ENCODE measurements around the gene ATAD3B. TPM values are rescaled to one million over a fixed set of nuclear protein-coding genes. Genes with fewer than 3 reads are reported as not detected.

ATAD3B gene, protein sequence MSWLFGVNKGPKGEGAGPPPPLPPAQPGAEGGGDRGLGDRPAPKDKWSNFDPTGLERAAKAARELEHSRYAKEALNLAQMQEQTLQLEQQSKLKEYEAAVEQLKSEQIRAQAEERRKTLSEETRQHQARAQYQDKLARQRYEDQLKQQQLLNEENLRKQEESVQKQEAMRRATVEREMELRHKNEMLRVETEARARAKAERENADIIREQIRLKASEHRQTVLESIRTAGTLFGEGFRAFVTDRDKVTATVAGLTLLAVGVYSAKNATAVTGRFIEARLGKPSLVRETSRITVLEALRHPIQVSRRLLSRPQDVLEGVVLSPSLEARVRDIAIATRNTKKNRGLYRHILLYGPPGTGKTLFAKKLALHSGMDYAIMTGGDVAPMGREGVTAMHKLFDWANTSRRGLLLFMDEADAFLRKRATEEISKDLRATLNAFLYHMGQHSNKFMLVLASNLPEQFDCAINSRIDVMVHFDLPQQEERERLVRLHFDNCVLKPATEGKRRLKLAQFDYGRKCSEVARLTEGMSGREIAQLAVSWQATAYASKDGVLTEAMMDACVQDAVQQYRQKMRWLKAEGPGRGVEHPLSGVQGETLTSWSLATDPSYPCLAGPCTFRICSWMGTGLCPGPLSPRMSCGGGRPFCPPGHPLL
- total RNA-seq: 25.1 and 26.3 TPM in 2 replicates

GRCh38 chr1:1471389-1472052 lies at the start of gene ATAD3B:
ATAD3B (plus strand) TSS chr1:1471765; CDS start chr1:1471885, 120 bp downstream.

GRCh38 chr1:1435106-1435903 lies 36.3 kb upstream of the ATAD3B start, which contains the start of gene VWA1:
VWA1 (plus strand) TSS chr1:1435690; CDS start chr1:1435749, 59 bp downstream.

DNA sequence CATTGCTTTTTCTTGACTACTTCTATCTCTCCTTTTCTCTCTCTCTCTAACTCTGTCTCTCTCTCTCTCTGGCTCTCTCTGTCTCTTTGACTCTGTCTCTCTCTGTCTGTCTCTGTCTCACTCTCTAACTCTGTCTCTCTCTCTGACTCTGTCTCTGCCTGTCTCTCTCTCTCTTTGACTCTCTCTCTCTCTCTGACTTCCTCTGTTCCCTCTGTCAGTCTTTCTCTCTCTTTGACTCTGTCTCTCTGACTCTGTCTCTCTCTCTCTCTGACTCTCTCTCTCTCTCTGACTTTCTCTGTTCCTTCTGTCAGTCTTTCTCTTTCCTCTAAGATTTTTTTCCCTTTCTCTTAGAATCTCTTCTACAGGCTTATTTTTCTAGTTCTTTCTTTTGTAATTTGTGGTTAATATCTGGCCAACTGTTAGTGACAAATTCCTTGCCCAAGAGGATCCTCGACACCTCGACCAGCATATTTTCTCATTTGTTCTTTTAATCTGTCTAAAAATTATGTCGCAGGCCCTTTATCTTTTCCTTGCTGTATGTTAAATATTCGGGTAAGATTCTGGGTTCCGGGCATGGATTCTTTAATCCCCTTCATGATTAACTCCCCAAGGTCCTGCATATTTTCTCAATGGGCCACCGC lies 22.3 kb upstream of the ATAD3B start, which contains the start of gene ATAD3C:
ATAD3C (plus strand) TSS at position 591 of the 641 bp plus-strand sequence. CDS start 995 bp downstream, outside the sequence.

DNA sequence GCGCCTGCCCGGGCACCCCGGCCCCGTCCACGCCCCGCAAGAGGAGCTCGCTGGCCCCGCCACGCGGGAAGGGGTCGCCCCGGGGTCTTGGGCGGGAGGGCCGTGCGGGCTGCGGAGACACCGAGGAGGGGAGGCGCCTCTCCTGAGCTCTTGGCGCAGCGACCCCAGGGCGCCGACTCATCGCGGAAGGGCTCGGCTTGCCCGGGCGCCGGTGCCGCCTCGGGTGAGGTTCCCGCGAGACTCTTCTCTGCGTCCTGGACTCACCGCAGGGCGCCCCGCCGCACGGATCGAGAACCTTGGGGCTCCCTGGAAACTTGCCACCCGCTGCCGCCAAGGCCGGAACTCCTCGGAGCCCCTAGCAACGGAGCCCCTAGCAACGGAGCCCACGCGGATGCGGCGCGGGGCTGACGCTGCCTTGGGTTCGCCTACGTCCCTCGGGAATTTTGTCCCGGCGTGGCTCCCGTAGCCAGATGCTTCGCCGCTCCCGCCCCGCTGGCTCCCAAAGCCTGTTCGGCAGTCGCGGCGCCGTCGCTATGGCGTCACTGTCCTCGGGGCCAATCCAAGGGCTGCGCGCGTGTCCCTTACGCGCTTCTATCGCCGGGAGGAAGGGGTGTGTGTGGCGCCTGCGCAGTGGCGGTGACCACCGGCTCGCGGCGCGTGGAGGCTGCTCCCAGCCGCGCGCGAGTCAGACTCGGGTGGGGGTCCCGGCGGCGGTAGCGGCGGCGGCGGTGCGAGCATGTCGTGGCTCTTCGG lies 40.1 kb downstream of the ATAD3B start, which contains the start of gene ATAD3A:
ATAD3A (plus strand) TSS at position 630 of the 753 bp plus-strand sequence; CDS start at position 737, 107 bp downstream.

DNA sequence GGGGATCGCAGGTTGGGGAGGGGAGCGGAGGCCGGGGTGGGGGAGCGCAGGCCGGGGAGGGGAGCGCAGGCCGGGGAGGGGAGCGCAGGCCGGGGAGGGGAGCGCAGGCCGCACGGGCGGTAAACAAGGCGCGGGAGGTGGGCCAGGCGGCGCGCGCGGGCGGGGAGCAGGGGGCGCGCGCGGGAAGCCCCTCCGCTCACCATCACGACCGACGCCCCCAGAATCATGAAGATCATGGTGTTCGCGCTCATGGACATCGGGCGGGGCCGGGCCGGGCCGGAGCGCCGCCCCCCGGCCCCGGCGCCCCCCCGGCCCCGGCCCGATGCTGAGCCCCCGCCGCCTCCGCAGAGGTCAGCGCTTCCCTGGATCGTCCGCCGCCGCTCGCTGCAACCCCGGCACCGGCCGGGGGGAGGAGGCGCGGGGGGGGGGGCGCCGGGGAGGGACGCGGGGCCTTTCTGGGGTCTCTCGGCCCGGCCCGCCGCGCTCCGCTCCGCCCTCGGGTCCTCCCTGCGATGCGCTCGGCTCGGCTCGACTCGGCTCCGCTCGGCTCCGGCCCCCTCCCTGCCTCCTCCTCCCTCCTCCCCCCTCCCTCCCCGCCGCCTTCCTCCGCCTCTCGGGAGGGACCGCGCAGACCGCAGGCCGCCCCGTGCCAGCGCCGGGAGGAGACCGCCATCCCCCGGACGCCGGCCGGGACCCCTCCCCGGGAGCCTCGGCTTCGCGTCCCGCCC lies 68.7 kb downstream of the ATAD3B start, which contains the start of gene TMEM240:
TMEM240 (minus strand) TSS at position 535 of the 728 bp plus-strand sequence; CDS start at position 257, 278 bp downstream.

Other genes with a start within 250 kb of the ATAD3B start
- gene SDF4, start 239.8 kb upstream of the ATAD3B start, total RNA-seq: 125 and 128 TPM in 2 replicates
- gene B3GALT6, start 239.5 kb upstream of the ATAD3B start, total RNA-seq: 23.2 and 25.7 TPM in 2 replicates
- gene C1QTNF12, start 225.0 kb upstream of the ATAD3B start, total RNA-seq: 0.17 and 0.59 TPM in 2 replicates
- gene UBE2J2, start 197.9 kb upstream of the ATAD3B start, total RNA-seq: 45.9 and 61.7 TPM in 2 replicates
- gene SCNN1D, start 191.3 kb upstream of the ATAD3B start, total RNA-seq: 0.30 and 1.2 TPM in 2 replicates
- gene ACAP3, start 163.8 kb upstream of the ATAD3B start, total RNA-seq: 27.6 and 28.9 TPM in 2 replicates
- gene PUSL1, start 163.2 kb upstream of the ATAD3B start, total RNA-seq: 32.4 and 42.2 TPM in 2 replicates
- gene INTS11, start 147.1 kb upstream of the ATAD3B start, total RNA-seq: 112 and 113 TPM in 2 replicates
- 26.0 and 29.1 TPM in 2 replicates for gene CPTP, start 147.0 kb upstream of the ATAD3B start, total RNA-seq
- gene TAS1R3, start 140.5 kb upstream of the ATAD3B start, total RNA-seq: under 0.01 TPM in 2 replicates
- 60.1 and 71.6 TPM in 2 replicates for gene DVL1, start 122.3 kb upstream of the ATAD3B start, total RNA-seq
- 382 and 409 TPM in 2 replicates for gene MXRA8, start 113.2 kb upstream of the ATAD3B start, total RNA-seq
- 193 and 196 TPM in 2 replicates for gene AURKAIP1, start 96.6 kb upstream of the ATAD3B start, total RNA-seq
- gene CCNL2, start 72.4 kb upstream of the ATAD3B start, total RNA-seq: 53.2 and 54.5 TPM in 2 replicates
- gene MRPL20, start 64.5 kb upstream of the ATAD3B start, total RNA-seq: 153 and 190 TPM in 2 replicates
- 0.45 and 0.50 TPM in 2 replicates for gene ANKRD65, start 50.5 kb upstream of the ATAD3B start, total RNA-seq
- 7.1 and 7.9 TPM in 2 replicates for gene VWA1, start 36.1 kb upstream of the ATAD3B start, total RNA-seq
- under 0.01 TPM in 1 of 2 replicates, not detected in the other for gene ATAD3C, start 22.1 kb upstream of the ATAD3B start, total RNA-seq
- gene ATAD3A, start 40.4 kb downstream of the ATAD3B start, total RNA-seq: 65.6 and 66.2 TPM in 2 replicates
- 3.0 and 4.0 TPM in 2 replicates for gene TMEM240, start 68.9 kb downstream of the ATAD3B start, total RNA-seq
- gene SSU72, start 103.1 kb downstream of the ATAD3B start, total RNA-seq: 115 and 136 TPM in 2 replicates
- gene FNDC10, start 128.4 kb downstream of the ATAD3B start, total RNA-seq: 3.1 and 3.4 TPM in 2 replicates
- 21.7 and 23.6 TPM in 2 replicates for gene MIB2, start 143.7 kb downstream of the ATAD3B start, total RNA-seq
- 10.3 and 10.4 TPM in 2 replicates for gene MMP23B, start 160.4 kb downstream of the ATAD3B start, total RNA-seq
- gene CDK11B, start 187.2 kb downstream of the ATAD3B start, total RNA-seq: 14.3 and 16.5 TPM in 2 replicates
- gene SLC35E2B, start 221.0 kb downstream of the ATAD3B start, total RNA-seq: 30.5 and 30.6 TPM in 2 replicates

Data from bronchus fibroblast of lung (primary cell).